Astrocyte (in vitro differentiated cells and primary cell): ENCODE measurements around the gene AP1G2. TPM values are rescaled to one million over a fixed set of nuclear protein-coding genes. Genes with fewer than 3 reads are reported as not detected.

ENCODE experiments used
- DNase-seq: peaks from one replicate; pipeline ENCODE4 v3.0.0-alpha.2; 2010; ENCODE audit warnings: low read depth
- FAIRE-seq: peaks from 2 replicates; lab custom pipeline; 2011; peaks lifted over from hg19 to GRCh38; lab: Jason Lieb, UNC
- H2AFZ ChIP-seq: 2 replicates; pipeline ENCODE4 v1.6.0; 2012; ENCODE audit warnings: low read depth, low read length, inconsistent platforms
- H3K27ac ChIP-seq: 2 replicates; pipeline ENCODE4 v1.5.1; 2011; ENCODE audit warnings: low read depth, low read length, inconsistent platforms
- H3K27me3 ChIP-seq: 2 replicates; pipeline ENCODE4 v1.6.0; 2011; ENCODE audit warnings: low read length, inconsistent platforms; ENCODE audit not compliant: insufficient read depth
- H3K36me3 ChIP-seq: 2 replicates; pipeline ENCODE4 v1.5.1; 2011; ENCODE audit warnings: low read length, inconsistent platforms; ENCODE audit not compliant: insufficient read depth
- H3K4me1 ChIP-seq: 2 replicates; pipeline ENCODE4 v1.5.1; 2011; ENCODE audit warnings: low read length, inconsistent platforms; ENCODE audit not compliant: insufficient read depth
- H3K4me2 ChIP-seq: 2 replicates; pipeline ENCODE4 v1.6.0; 2012; ENCODE audit warnings: low read length, inconsistent platforms
- H3K4me3 ChIP-seq: 2 replicates; pipeline ENCODE4 v1.5.1; 2011; ENCODE audit warnings: low read depth, mild to moderate bottlenecking, low read length, inconsistent platforms; ENCODE audit not compliant: insufficient read depth
- H3K79me2 ChIP-seq: 2 replicates; pipeline ENCODE4 v1.6.0; 2012; ENCODE audit warnings: mild to moderate bottlenecking, low read length, inconsistent platforms; ENCODE audit not compliant: insufficient read depth
- H3K9ac ChIP-seq: 2 replicates; pipeline ENCODE4 v1.6.0; 2012; ENCODE audit warnings: mild to moderate bottlenecking, low read length, inconsistent platforms
- H3K9me3 ChIP-seq: 2 replicates; pipeline ENCODE4 v1.5.1; 2012; ENCODE audit warnings: low read depth, mild to moderate bottlenecking, low read length, inconsistent platforms; ENCODE audit not compliant: insufficient read depth
- H4K20me1 ChIP-seq: 2 replicates; pipeline ENCODE4 v1.6.0; 2012; ENCODE audit warnings: low read length, inconsistent platforms; ENCODE audit not compliant: insufficient read depth
- H3K27ac Mint-ChIP-seq: one replicate; pipeline ENCODE4 v1.8.0; 2021; ENCODE audit warnings: mild to moderate bottlenecking, mixed read lengths; ENCODE audit not compliant: unreplicated experiment
- H3K27me3 Mint-ChIP-seq: one replicate; pipeline ENCODE4 v1.8.0; 2021; ENCODE audit warnings: low read depth, mixed read lengths; ENCODE audit not compliant: unreplicated experiment
- H3K36me3 Mint-ChIP-seq: one replicate; pipeline ENCODE4 v1.8.0; 2021; ENCODE audit warnings: low read depth, mixed read lengths; ENCODE audit not compliant: unreplicated experiment
- H3K4me1 Mint-ChIP-seq: one replicate; pipeline ENCODE4 v1.8.0; 2021; ENCODE audit warnings: low read depth, mixed read lengths; ENCODE audit not compliant: unreplicated experiment
- H3K4me3 Mint-ChIP-seq: one replicate; pipeline ENCODE4 v1.8.0; 2021; ENCODE audit warnings: mild to moderate bottlenecking, moderate library complexity, mixed read lengths; ENCODE audit not compliant: unreplicated experiment
- H3K9me3 Mint-ChIP-seq: one replicate; pipeline ENCODE4 v1.8.0; 2021; ENCODE audit warnings: mild to moderate bottlenecking, mixed read lengths; ENCODE audit not compliant: unreplicated experiment
- CTCF ChIP-seq: IDR thresholded peaks from 2 replicates; pipeline ENCODE4 v1.5.1; 2011; ENCODE audit warnings: low read depth, mild to moderate bottlenecking, inconsistent platforms, low read length, moderate library complexity; ENCODE audit not compliant: insufficient read depth
- EZH2 ChIP-seq: IDR thresholded peaks from 2 replicates; pipeline ENCODE4 v1.6.1; 2012; ENCODE audit warnings: mild to moderate bottlenecking, low read length, inconsistent platforms; ENCODE audit not compliant: insufficient read depth
- total RNA-seq: library from RNA; stranded (reverse); gene quantifications from 2 replicates; pipeline ENCODE4 v1.2.1, GENCODE V29; 2021

AP1G2 gene
- total RNA-seq, 1 donor from 2014 or later, result 80.9 TPM

- Mint-ChIP-seq H3K9me3 (no peaks in the 10 kb centered on the region), H3K27me3 (no peaks in the 10 kb centered on the region), H3K4me1 (peaks cover 22% of the 10 kb centered on the region), H3K36me3 (peaks cover 7% of the 10 kb centered on the region), H3K4me3 (no peak overlapping the region), H3K27ac (no peak overlapping the region)
- H3K27me3 ChIP-seq, result no peaks in the 10 kb centered on the region
- H3K27ac ChIP-seq, result no peak overlapping the region
- H3K4me3 ChIP-seq, result no peak overlapping the region
- H3K9ac ChIP-seq, result no peak overlapping the region
- H4K20me1 ChIP-seq, result peaks cover 3% of the 10 kb centered on the region
- no peak for FAIRE-seq
- H3K9me3 ChIP-seq, result no peaks in the 10 kb centered on the region
- TF ChIP-seq EZH2 (no peak), CTCF (no peak)
- no peak for DNase-seq
- no peak overlapping the region for H2AFZ ChIP-seq
- H3K36me3 ChIP-seq, result peaks cover 3% of the 10 kb centered on the region
- no peak overlapping the region for H3K4me2 ChIP-seq
- H3K4me1 ChIP-seq, result peaks cover 8% of the 10 kb centered on the region
- peaks cover 16% of the 10 kb centered on the region for H3K79me2 ChIP-seq
Measured at GRCh38 chr14:23561259-23561658, 6.3 kb downstream of the AP1G2 start.

GRCh38 chr14:23559926-23560520 is 7.6 kb downstream of the AP1G2 start:
- Mint-ChIP-seq H3K27ac (no peak overlapping the region), H3K4me3 (no peak overlapping the region), H3K27me3 (no peaks in the 10 kb centered on the region), H3K36me3 (peaks cover 7% of the 10 kb centered on the region), H3K4me1 (peaks cover 22% of the 10 kb centered on the region), H3K9me3 (no peaks in the 10 kb centered on the region)
- Histone ChIP-seq H4K20me1 (peaks cover 3% of the 10 kb centered on the region), H3K4me2 (no peak overlapping the region), H3K79me2 (peaks cover 16% of the 10 kb centered on the region), H3K4me1 (peaks cover 8% of the 10 kb centered on the region), H3K9ac (no peak overlapping the region), H3K27me3 (no peaks in the 10 kb centered on the region), H3K27ac (no peak overlapping the region), H3K36me3 (peaks cover 3% of the 10 kb centered on the region), H2AFZ (no peak overlapping the region), H3K9me3 (no peaks in the 10 kb centered on the region), H3K4me3 (no peak overlapping the region)
- DNase-seq, result no peak
- no peak for TF ChIP-seq CTCF
- no peak for FAIRE-seq
